ENCODE data around the gene SFXN5. TPM values are rescaled to one million over a fixed set of nuclear protein-coding genes. Genes with fewer than 3 reads are reported as not detected.

Gene SFXN5
- total RNA-seq, 4 donors from 2014 or later = 8.4 to 18.3 (median 15.3) TPM

DNA sequence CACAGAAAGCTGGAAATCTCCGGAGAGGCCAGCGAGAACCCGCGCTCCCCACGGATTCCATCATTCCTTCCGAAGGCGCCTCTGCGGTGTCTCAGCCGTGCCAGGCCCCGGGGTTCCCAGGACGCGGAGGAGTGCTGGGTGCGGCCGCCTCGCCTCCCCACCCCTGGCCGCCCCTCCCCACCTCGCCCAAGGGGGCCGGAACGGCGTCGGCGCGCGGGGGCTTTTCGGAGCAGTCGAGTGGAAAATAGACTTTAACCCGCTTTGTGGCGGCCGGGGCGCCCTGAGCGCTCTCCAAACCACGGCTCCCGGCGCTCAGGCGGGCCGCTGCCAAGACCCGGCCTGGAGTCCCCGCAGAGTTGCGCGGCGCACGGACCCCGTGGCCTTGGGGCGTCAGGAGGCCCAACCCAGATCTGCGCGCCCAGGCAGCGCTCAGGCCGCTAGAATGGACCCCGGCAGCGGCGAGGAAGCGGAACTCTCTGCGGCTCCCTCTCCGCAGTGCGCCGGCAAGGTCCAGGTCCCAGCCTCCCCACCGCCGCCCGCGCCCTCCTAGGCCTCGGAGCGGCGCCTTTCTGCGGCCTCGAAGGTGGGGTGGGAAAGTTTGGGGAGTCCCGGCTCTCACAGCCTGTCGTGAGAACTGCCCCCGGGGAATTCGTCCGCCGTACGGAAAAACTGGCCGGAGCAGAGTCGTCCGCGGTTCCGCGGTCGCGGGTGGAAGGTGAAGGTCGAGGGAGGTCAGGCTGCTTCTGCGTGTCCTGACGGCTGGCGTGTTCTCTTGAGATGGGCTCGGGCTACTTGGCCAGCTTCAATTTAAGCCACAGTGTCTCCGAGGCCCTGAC lies 155.4 kb downstream of the SFXN5 start:
- 1% methylated on average over 58 to 72 of the region's 86 CpGs for WGBS, 2 donors
- TF ChIP-seq, protein P1, sequence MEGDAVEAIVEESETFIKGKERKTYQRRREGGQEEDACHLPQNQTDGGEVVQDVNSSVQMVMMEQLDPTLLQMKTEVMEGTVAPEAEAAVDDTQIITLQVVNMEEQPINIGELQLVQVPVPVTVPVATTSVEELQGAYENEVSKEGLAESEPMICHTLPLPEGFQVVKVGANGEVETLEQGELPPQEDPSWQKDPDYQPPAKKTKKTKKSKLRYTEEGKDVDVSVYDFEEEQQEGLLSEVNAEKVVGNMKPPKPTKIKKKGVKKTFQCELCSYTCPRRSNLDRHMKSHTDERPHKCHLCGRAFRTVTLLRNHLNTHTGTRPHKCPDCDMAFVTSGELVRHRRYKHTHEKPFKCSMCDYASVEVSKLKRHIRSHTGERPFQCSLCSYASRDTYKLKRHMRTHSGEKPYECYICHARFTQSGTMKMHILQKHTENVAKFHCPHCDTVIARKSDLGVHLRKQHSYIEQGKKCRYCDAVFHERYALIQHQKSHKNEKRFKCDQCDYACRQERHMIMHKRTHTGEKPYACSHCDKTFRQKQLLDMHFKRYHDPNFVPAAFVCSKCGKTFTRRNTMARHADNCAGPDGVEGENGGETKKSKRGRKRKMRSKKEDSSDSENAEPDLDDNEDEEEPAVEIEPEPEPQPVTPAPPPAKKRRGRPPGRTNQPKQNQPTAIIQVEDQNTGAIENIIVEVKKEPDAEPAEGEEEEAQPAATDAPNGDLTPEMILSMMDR (IDR thresholded peaks at IDR 0.05) = no peak
- no peak for TF ChIP-seq POLR2A (IDR thresholded peaks at IDR 0.05)
- intact Hi-C loops (cut with DNase I; ENCODE audit: low total_unique reads) = no loop called here

DNA sequence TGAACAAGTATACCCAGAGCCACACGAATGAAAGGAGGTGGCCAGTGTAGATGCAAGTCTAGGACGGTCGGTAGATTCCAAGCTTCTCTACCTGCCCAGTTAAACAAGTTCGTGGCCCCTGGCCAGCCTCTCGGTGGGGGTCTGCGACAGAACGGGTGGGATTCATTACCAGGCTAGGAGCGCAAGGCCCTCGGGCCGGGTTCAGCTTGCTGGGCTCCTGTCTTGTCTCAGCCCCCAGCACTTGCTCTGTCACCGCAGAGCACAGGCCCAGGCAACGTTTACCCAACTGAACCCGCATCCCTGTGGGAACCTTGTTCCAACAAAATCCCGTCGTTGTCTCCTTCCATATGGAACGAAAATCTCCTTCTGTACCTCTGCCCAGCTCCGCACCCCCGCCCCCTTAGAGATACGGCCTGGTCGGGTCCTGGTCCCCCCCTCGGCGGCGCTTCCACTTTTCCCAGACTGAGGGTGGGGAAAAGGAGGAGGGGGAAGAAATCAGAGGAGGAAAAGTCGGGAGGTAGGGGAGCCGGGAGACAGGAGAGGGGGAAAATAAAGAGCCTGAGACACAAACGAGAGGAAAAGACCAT lies 156.1 kb downstream of the SFXN5 start:
- no peak overlapping the region for H3K4me3 ChIP-seq (ENCODE audit: low read depth, poor library complexity, severe bottlenecking)
- no peak for TF ChIP-seq POLR2A (IDR thresholded peaks at IDR 0.05)
- TF ChIP-seq, protein P1 (IDR thresholded peaks at IDR 0.05) = no peak
- peak in 1 of 2 donors; percentile 81 for DNase-seq (ENCODE audit: low spot score in 2 of 2)
- intact Hi-C loops (cut with DNase I; ENCODE audit: low total_unique reads) = no loop called here
- WGBS, 2 donors = 4 to 5% methylated on average over 26 of the region's 26 CpGs

More for the DNA sequence above, 155.4 kb downstream of the SFXN5 start:
- peak in 1 of 2 donors; percentile 85 for DNase-seq (ENCODE audit: low spot score in 2 of 2)
- H3K4me3 ChIP-seq (ENCODE audit: low read depth, poor library complexity, severe bottlenecking) = peak overlapping the region; percentile 22

DNA sequence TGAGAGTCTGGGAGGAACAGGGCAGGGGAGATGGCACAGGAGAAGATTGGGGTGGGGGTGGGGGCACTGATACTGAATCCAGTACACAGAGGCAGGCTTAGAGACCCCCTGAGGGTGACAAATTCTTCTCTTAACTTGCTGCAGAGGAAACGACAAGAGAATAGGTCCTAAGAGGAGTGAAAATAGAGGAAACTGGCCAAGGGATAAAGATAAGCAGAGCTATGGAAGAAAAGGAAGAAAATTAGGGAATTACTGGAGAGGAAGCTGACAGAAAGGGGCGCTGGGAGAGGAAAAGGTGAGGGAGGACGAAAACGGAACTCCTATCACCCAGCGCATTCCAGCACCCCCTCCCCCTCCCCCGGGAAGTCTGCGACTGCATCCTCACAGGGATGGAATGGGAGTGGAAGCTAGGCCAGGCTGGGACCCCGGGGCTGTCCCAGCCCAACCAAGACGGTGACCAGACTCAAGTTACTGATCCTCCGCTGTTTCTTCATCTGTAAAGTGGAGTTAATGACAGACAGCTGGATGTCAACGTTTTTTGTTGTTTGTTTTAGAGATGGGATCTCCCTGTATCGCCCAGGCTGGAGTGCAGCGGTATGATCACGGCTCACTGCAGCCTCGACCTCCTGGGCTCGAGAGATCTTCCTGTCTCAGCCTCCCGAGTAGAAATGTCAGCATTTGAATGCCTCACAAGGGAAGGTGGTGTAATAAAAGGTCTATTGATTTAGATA lies 156.8 kb downstream of the SFXN5 start:
- no peak for TF ChIP-seq POLR2A (IDR thresholded peaks at IDR 0.05)
- TF ChIP-seq, protein P1 (IDR thresholded peaks at IDR 0.05) = no peak
- intact Hi-C loops (cut with DNase I; ENCODE audit: low total_unique reads) = no loop called here
- DNase-seq (ENCODE audit: low spot score in 2 of 2) = peak in 1 of 2 donors; percentile 73
- WGBS, 2 donors = 6 to 10% methylated on average over 17 of the region's 17 CpGs
- H3K4me3 ChIP-seq (ENCODE audit: low read depth, poor library complexity, severe bottlenecking) = no peak overlapping the region

DNA sequence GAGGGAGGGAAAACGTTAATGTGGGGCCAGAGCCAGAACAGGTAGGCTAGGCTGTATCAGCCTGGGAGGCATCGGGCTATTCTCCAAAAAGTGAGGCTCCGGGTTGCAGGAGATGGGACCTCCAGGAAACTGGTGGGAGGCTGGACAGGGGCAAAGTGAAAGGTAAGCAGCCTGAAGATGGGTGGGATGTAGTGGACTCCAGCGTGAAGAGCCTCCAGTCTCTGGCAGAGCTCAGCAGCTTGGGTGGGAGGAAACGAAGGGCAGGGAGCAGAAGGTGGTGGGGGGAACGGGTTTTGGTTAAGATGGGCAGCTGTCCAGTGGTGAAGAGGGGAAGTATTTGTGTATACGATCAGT lies 157.3 kb downstream of the SFXN5 start:
- H3K4me3 ChIP-seq (ENCODE audit: low read depth, poor library complexity, severe bottlenecking) = no peak overlapping the region
- TF ChIP-seq, protein P1 (IDR thresholded peaks at IDR 0.05) = no peak
- TF ChIP-seq POLR2A (IDR thresholded peaks at IDR 0.05) = no peak
- intact Hi-C loops (cut with DNase I; ENCODE audit: low total_unique reads) = no loop called here
- peak in 1 of 2 donors; percentile 66 for DNase-seq (ENCODE audit: low spot score in 2 of 2)
- WGBS, 2 donors = 8 to 10% methylated on average over 7 of the region's 7 CpGs

DNA sequence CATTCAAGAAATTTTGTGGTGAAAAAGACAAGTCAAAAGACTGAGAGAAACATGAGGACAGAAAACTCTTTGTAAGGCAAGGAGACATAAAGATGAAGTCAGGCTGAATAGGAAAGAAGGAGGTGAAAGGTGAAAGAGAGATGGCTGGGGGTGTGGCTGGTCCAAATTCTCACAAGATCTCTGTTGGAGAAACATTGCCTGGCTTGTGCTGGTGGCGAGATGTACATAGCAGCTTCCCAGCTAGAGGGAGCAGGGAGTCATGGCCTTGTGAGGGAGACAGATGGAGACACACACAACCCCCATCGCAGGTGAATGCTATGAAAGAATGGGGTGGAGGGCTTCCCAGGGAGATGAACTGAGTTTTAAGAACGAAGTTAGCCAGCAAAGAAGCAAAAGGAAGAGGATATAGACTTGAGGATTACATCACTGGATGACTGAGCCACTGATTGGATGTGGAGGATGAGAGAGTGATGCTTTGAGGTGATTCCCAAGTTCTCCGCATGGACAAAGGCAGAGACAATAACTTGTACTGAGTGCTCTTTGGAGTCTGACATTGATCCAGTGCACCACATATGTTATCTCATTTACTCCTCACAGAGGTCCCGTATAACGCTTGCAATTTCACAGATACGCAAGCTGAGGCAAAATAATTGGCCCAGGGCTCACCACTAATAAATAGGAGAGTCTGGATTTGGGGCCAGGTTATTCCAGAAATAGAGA lies 157.9 kb downstream of the SFXN5 start:
- H3K4me3 ChIP-seq (ENCODE audit: low read depth, poor library complexity, severe bottlenecking) = no peak overlapping the region
- intact Hi-C loops (cut with DNase I; ENCODE audit: low total_unique reads) = no loop called here
- 14 to 16% methylated on average over 7 of the region's 7 CpGs for WGBS, 2 donors
- peak in 1 of 2 donors; percentile 68 for DNase-seq (ENCODE audit: low spot score in 2 of 2)
- no peak for TF ChIP-seq POLR2A (IDR thresholded peaks at IDR 0.05)
